NCI-H1417 treated with DMSO at 0.1 percent for 48 hours (cell line): Measurements from ENCODE around the gene ZNF749.
"Not testable (repeated sequence)": the region's sequence is repeated elsewhere in the genome, so short reads cannot be mapped to it uniquely, and the experiment has no call there.

ENCODE experiments used
- DNase-seq: peaks from one replicate; lab custom pipeline; 2025; lab: John Stamatoyannopoulos, UW

Gene ZNF749

DNA sequence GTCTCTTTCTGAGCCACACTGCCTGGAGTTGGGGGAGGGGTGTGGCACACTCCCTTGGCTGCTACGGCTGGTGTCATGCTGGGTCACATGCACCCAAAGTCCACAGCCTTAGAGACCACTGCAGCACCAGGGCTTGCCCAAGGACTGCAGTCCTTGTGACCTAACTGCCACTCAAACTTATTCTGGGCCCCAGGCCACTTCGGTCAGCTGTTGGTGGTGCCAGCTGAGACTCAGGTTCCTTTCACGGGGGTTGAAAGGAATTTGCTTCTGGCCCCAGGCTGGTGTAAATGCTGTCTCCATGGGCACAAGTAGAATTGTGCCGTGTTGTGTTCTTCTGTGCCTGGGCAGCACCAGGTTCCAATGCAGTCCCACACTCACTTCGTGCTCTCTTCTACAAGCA lies 31.4 kb downstream of the ZNF749 start:
- no peak for DNase-seq

DNA sequence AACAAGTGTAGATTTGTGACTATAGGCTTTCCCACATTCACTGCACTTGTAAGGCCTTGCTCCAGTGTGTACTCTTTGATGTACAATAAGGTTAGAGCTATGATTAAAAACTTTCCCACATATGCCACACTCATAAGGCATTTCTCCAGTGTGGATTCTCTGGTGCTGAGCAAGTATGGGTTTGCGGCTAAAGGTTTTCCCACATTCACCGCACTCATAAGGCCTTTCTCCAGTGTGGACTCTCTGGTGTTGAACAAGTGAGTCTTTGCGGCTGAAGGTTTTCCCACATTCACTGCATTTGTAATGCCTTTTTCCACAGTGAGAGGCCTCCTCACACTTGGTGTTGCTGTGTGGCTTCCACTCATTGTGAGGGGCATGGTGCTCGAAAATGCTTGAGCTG lies 38.5 kb downstream of the ZNF749 start:
- DNase-seq: no peak

DNA sequence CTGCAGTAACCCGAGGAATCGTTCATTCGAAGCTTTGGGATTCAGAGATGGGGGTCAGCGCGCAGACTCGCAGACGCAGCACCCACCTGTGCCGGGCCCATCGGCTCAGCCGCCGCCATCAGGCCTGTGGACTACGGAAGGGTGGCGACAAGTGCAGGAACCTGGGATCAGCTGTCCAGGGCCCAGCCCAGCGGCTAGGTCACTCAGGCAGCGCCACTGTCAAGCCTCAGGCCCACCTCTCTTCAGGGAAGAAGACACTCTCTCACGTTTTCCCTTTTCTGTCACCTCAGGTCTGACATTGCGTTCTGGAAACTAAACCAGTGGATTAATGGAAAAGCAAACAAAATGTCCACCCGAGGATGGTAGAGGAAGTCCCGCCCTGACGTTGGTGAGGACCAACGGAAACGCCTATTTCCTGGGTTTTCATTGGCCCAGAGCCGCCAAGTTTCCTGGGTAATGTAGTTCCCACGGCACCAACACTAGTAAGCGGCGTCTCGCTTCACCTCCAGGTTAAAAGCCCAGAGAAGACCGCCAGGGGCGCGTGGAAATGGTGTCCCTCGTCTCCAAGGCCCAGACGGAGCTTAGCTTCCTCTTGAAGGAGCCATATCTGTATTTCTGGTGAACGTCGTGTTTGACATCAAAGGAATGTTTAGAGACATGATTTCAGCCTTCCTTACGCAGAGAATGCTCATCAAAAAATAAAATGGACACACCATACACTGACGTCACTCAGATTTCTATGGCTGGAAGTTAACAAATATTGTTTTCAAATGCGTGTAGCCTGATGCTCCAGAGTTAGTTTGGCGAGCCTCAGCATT lies 42.3 kb downstream of the ZNF749 start, which contains the start of gene ZNF772:
Gene ZNF772 (minus strand): TSS at position 376 of the 818 bp plus-strand sequence. CDS start 257 bp downstream, at position 119.
- no peak for DNase-seq

DNA sequence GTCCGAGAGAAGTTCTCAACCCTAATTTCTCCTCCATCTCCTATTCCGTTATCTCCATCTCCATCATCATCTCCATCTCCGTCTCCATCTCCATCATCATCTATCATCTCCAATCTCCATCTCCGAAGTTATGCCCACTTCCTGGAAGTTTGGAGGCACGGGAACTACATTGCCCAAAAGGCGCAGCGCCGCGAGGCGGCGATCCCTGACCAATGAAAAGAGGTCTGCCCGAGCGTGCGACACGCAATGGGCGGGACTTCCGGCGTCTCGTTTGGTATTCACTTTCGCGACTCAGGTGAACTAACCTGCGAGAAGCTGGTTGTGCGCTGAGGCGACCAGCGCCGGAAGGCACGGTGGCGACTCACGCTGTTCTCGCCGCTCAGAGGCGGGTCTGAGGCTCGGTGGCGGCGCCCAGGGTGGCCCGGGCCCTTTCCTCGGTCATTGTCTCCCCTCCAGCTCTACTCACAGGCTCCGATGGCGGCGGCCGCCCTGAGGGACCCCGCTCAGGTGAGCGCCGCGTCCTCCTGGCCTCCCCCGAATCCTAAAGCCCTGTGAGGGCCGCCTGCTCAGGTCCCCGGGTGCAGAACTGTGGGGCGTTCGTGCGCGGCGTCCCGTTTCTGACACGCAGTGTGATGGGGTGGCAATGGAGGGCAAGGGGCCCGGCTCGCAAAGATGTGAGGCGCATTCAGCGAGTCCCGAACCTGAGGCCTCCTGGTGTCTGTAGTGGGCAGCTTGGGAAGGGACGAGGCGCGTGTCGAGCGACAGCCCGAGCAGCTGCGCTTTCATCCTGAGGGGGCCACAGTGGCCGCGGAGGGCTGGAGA lies 52.6 kb downstream of the ZNF749 start, which contains the start of gene ZNF419:
Gene ZNF419 (plus strand): TSS at position 274 of the 822 bp plus-strand sequence. CDS start 201 bp downstream, at position 475.
- DNase-seq: peak; percentile 32

DNA sequence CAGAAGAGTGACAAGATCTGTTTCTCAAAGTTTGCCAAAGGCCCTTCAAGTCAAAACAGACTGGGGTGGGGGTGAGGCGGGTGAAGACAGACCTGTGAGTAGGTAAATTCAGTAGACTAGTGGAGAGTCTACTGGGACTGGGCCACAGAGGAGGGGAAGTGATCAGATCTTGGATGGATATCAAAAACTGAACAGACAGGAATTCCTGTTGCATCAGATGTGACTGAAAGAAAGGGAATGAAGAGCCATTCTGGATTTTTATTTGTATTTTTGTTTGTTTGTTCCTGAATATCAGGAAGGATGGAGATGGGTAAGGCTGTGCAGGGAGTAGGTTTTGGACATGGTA lies 53.1 kb downstream of the ZNF749 start:
- DNase-seq: not testable (repeated sequence)
